GM23338 (cell line): ENCODE measurements around the gene GOLT1A.

Experiments
- CREB1 ChIP-seq: fragments of 250-450 bp; sonication (Bioruptor Pico); IDR thresholded peaks from 2 replicates; pipeline ENCODE4 v1.5.0; 2020; ENCODE audit warnings: low read depth, mild to moderate bottlenecking, moderate library complexity
- EZH2 ChIP-seq: fragments of 200-600 bp; sonication (generic); IDR thresholded peaks from one replicate; pipeline ENCODE4 v1.8.0; 2017; ENCODE audit warnings: antibody characterized with exemption, mild to moderate bottlenecking, low read depth; ENCODE audit not compliant: unreplicated experiment
- EZH2phosphoT487 ChIP-seq: fragments of 200-600 bp; sonication (generic); IDR thresholded peaks from one replicate; pipeline ENCODE4 v1.8.1; 2018; ENCODE audit warnings: antibody characterized with exemption; ENCODE audit not compliant: unreplicated experiment
- JUNB ChIP-seq: IDR thresholded peaks from one replicate; pipeline ENCODE4 v1.6.1; 2016; ENCODE audit warnings: antibody characterized with exemption; ENCODE audit not compliant: unreplicated experiment
- NANOG ChIP-seq: IDR thresholded peaks from 2 replicates; pipeline ENCODE4 v1.6.1; 2016; ENCODE audit warnings: antibody characterized with exemption, borderline replicate concordance
- POLR2AphosphoS5 ChIP-seq: IDR thresholded peaks from 2 replicates; pipeline ENCODE4 v1.6.1; 2016; ENCODE audit warnings: antibody characterized with exemption, low read depth
- STAT1 ChIP-seq: IDR thresholded peaks from one replicate; pipeline ENCODE4 v1.6.1; 2016; ENCODE audit warnings: antibody characterized with exemption; ENCODE audit not compliant: unreplicated experiment
- ZNF114 ChIP-seq: fragments of 250-450 bp; sonication (Bioruptor Pico); IDR thresholded peaks from 2 replicates; pipeline ENCODE4 v1.5.0; 2020; ENCODE audit warnings: mild to moderate bottlenecking, moderate library complexity
- ZNF331 ChIP-seq: fragments of 250-450 bp; sonication (Bioruptor Pico); IDR thresholded peaks from 2 replicates; pipeline ENCODE4 v1.5.0; 2020; ENCODE audit warnings: low read depth, mild to moderate bottlenecking, moderate library complexity
- TF ChIP-seq, protein P1 (sequence below), 2 experiments: fragments of 200-600 bp in 1 of 2; sonication (generic) in 1 of 2; conservative IDR thresholded peaks; 2 replicates each; pipeline versions ENCODE4 v1.5.1 to v1.6.1; 2016 to 2017; ENCODE audit warnings: antibody characterized with exemption in 2 of 2, low read depth in 2 of 2, mild to moderate bottlenecking in 2 of 2, moderate library complexity in 1 of 2
- TF ChIP-seq, protein P2 (sequence below): IDR thresholded peaks from one replicate; pipeline ENCODE4 v1.6.1; 2018; ENCODE audit warnings: antibody characterized with exemption; ENCODE audit not compliant: unreplicated experiment
- TF ChIP-seq, protein P3 (sequence below): IDR thresholded peaks from 2 replicates; pipeline ENCODE4 v1.6.1; 2016; ENCODE audit warnings: antibody characterized with exemption

DNA sequence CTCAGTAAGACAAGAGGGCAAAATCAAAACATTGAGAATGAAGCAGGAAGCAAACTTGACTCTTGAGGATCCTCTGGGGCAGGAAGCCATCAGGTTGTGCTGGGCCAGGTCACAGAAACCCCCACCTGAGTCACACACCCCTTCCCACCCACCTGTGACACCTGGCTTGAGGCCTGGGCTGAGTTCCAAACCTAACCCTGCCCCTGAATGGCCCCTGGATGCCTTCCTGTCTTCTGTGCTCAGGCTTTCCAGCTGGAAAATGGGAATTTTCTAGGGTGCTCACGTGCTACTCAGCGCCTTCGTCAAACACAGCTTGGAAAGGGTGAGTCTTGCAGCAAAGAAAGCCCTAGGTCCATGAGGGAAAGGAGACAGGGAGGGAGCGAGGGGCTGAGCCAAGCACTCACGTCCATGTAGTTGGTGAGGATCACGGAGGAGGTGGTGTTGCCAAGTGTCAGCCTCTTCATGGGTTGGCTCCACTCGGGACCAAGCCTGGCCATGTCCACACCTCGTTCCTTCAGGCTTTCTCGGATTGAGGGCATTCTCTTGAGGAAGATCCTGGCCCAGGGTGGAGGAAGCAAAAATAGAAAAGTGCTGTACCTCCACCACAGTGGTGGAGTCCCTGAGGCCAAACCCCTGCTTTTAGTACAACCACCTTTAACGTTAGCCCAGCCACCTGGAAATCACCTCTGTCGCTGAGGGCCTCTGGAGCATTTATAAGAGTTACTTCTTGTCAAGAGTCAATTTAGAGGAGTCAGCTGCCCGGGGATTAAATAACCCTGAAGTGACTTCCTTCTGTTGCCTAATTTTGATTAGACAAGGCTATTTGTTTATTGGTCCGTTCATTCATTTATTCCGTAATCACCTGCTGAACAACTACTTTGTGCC lies 51.9 kb downstream of the GOLT1A start:
- no peak for TF ChIP-seq POLR2AphosphoS5
- TF ChIP-seq, protein P1, sequence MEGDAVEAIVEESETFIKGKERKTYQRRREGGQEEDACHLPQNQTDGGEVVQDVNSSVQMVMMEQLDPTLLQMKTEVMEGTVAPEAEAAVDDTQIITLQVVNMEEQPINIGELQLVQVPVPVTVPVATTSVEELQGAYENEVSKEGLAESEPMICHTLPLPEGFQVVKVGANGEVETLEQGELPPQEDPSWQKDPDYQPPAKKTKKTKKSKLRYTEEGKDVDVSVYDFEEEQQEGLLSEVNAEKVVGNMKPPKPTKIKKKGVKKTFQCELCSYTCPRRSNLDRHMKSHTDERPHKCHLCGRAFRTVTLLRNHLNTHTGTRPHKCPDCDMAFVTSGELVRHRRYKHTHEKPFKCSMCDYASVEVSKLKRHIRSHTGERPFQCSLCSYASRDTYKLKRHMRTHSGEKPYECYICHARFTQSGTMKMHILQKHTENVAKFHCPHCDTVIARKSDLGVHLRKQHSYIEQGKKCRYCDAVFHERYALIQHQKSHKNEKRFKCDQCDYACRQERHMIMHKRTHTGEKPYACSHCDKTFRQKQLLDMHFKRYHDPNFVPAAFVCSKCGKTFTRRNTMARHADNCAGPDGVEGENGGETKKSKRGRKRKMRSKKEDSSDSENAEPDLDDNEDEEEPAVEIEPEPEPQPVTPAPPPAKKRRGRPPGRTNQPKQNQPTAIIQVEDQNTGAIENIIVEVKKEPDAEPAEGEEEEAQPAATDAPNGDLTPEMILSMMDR (conservative IDR thresholded peaks at IDR 0.05; ENCODE audit: low read depth in 2 of 2), result no peak
- TF ChIP-seq CREB1, result no peak
- no peak for TF ChIP-seq EZH2
- no peak for TF ChIP-seq EZH2phosphoT487
- TF ChIP-seq JUNB, result no peak
- TF ChIP-seq ZNF114 (CRISPR knock-in tag), result no peak
- no peak for TF ChIP-seq NANOG
- TF ChIP-seq, protein P2, sequence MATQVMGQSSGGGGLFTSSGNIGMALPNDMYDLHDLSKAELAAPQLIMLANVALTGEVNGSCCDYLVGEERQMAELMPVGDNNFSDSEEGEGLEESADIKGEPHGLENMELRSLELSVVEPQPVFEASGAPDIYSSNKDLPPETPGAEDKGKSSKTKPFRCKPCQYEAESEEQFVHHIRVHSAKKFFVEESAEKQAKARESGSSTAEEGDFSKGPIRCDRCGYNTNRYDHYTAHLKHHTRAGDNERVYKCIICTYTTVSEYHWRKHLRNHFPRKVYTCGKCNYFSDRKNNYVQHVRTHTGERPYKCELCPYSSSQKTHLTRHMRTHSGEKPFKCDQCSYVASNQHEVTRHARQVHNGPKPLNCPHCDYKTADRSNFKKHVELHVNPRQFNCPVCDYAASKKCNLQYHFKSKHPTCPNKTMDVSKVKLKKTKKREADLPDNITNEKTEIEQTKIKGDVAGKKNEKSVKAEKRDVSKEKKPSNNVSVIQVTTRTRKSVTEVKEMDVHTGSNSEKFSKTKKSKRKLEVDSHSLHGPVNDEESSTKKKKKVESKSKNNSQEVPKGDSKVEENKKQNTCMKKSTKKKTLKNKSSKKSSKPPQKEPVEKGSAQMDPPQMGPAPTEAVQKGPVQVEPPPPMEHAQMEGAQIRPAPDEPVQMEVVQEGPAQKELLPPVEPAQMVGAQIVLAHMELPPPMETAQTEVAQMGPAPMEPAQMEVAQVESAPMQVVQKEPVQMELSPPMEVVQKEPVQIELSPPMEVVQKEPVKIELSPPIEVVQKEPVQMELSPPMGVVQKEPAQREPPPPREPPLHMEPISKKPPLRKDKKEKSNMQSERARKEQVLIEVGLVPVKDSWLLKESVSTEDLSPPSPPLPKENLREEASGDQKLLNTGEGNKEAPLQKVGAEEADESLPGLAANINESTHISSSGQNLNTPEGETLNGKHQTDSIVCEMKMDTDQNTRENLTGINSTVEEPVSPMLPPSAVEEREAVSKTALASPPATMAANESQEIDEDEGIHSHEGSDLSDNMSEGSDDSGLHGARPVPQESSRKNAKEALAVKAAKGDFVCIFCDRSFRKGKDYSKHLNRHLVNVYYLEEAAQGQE, result no peak
- no peak for TF ChIP-seq STAT1
- TF ChIP-seq ZNF331 (CRISPR knock-in tag), result no peak
- TF ChIP-seq, protein P3, sequence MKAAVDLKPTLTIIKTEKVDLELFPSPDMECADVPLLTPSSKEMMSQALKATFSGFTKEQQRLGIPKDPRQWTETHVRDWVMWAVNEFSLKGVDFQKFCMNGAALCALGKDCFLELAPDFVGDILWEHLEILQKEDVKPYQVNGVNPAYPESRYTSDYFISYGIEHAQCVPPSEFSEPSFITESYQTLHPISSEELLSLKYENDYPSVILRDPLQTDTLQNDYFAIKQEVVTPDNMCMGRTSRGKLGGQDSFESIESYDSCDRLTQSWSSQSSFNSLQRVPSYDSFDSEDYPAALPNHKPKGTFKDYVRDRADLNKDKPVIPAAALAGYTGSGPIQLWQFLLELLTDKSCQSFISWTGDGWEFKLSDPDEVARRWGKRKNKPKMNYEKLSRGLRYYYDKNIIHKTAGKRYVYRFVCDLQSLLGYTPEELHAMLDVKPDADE, result no peak
